Retina (tissue), 1 donor: Measurements from ENCODE around the gene RNASE12.
"Not testable (repeated sequence)": the region's sequence is repeated elsewhere in the genome, so short reads cannot be mapped to it uniquely, and the experiment has no call there.

ENCODE experiments used
- DNase-seq: peaks from one replicate; pipeline ENCODE4 v3.0.0-alpha.2; 2016

RNASE12 gene, protein sequence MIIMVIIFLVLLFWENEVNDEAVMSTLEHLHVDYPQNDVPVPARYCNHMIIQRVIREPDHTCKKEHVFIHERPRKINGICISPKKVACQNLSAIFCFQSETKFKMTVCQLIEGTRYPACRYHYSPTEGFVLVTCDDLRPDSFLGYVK

DNA sequence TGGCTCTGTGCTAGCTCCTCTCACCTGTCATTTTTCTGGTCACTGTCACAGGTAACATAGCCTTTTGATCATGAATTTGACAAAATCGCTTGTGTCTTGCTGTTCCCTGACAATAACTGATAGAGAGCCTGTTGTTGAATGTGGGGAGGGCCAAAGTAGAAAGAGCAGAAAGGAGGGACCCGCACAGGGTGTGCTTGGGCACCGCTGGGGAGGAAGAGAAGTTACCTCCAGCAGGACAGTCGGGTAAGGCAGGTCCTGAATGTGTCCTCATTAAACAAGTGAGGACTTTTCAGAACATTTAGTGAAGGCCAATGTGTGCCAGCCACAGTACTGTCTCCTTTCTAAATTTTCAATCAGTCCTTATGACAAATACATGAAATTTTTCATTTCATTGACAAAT lies at the start of gene RNASE12:
Gene RNASE12 (minus strand): TSS at position 142 of the 400 bp plus-strand sequence. CDS start 653 bp downstream, outside the sequence.
- DNase-seq = no peak

- DNase-seq = peak; percentile 82
These were observed 41.9 kb upstream of the RNASE12 start for GRCh38 chr14:20632831-20633691.

- no peak for DNase-seq
These were observed 41.3 kb upstream of the RNASE12 start for GRCh38 chr14:20632448-20632830.

DNA sequence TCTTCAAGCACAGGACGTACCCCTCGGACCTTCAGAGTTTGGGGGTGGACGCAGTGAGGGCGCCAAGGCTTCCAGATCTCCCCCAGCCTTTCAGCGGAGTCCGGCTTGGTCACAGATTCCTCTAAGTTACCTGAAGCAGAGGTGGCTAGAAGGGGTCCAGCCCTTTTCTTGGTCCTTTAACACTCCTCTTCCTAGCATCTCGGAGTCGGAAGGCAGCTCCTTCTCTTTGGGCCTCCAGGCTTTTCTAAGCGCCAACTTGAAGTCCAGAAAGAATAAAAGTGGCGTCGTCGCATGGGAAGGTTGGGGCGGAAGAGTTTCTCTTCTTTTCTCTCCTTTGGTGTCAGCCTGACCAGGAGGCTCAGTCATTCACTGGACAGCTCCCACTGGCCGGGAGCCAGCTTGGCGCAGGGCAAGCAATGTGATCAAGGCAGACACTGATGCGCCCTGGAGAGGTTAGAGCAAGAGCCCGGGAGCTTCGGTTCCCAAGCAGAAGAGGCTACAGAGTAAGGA lies 40.8 kb upstream of the RNASE12 start:
- peak; percentile 51 for DNase-seq

GRCh38 chr14:20631023-20631879 lies 40.1 kb upstream of the RNASE12 start:
- DNase-seq = no peak

GRCh38 chr14:20630340-20631022 lies 39.3 kb upstream of the RNASE12 start:
- DNase-seq = peak; percentile 65

- DNase-seq = no peak
These were observed 37.1 kb upstream of the RNASE12 start for GRCh38 chr14:20628063-20628854.

GRCh38 chr14:20627346-20628027 lies 36.3 kb upstream of the RNASE12 start:
- DNase-seq = no peak

DNA sequence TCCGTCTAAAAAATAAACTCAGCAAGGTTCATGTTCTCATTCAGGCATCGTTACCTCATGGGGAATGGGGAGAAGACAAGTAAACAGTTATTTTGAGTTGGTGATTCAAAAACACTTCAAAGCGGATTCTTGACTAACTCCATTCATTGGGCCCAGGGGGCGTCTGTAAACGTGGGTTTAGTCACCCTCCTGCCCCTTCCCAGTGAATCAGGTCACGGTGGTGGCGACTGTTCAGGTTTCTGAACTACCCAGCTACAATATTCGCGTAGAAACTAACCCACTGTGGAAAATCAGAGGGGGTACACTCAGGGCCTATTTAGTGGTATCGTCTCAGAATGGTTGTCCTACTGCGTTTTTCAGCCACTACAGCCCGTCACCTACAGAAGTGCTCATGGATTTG lies 35.1 kb upstream of the RNASE12 start:
- no peak for DNase-seq

- DNase-seq = peak; percentile 54
These were observed 33.4 kb upstream of the RNASE12 start for GRCh38 chr14:20624495-20625070.

DNA sequence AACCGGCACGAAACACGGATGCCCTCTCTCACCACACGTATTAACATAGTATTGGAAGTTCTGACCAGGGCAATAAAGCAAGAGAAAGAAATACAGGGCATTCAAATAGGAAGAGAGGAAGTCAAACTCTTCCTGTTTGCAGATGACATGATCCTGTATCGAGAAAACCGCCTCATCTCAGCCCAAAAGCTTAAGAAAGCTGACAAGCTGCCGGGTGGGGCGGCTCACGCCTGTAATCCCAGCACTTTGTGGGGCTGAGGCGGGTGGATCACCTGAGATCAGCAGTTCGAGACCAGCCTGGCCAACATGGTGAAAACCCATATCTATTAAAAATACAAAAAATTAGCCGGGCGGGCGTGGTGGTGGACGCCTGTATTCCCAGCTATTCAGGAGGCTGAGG lies 32.6 kb upstream of the RNASE12 start:
- no peak for DNase-seq

- no peak for DNase-seq
These were observed 31.7 kb upstream of the RNASE12 start for GRCh38 chr14:20622816-20623291.

DNA sequence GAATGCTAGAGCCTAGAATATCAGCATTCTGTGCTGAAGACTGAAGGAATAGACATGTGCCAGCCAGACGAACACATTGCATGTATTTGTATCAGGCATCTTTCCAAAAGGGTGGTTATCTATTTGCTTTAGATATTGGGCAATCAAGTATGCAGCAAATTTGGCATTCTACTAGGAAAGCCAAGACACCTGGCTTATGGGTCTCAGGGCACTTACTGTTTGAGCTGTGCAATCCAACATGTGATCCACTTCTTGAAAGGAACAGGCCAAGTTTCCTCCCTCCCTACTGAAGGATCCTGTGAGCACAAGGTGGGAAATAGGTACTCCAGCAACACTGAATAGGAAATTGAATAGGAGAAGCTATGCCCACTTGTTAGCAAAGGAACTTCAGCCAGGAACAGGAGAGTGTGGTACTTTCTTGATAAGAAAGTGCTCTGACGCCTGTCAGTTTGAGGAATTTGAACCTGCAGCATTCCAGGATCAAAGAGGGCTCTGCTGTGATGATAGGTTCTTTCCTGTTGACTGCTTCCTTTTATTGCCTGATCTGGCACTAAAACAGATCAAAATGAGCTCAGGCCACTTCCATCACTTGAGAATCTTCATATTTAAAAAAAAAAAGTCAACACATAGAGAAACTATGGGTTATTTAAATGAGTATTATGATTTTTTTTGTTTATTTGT lies 29.8 kb upstream of the RNASE12 start:
- no peak for DNase-seq

DNA sequence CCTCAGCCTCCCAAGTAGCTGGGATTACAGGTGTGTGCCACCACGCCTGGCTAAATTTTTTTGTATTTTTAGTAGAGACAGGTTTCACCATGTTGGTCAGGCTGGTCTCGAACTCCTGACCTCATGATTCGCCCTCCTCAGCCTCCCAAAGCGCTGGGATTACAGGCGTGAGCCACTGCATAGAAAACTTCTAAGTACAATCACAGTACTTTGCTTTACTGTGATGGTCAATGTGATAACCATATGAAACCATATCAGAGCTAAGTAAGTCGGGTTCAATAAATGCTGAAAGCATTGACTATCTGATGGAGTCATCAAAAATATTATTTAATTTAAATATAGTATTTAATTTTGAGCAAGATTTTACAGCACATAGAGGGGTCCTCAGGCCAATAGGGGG lies 28.5 kb upstream of the RNASE12 start:
- DNase-seq = not testable (repeated sequence)

DNA sequence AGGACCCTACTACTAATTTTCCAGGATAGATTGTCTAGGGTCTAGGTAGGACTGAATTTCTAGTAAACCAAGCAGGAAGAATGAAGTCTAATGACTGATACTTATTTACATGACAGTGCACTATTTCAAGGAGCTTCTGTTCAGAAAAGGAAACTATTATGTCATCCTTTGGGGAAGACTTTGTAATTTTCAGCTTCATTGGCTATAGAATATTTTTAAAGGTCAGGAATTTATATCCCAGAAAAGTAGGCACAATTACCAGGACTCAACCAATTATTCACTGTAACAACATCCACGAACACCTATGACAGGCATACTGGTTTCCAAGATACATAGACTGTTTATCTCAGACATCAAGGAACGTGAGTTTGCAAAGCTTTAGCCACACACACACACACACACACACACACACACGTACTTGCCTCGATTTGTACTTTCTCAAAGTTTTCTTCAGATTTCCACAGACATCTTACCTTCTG lies 27.1 kb upstream of the RNASE12 start:
- no peak for DNase-seq

GRCh38 chr14:20617138-20618003 lies 26.2 kb upstream of the RNASE12 start:
- DNase-seq = no peak

GRCh38 chr14:20615996-20616395 lies 24.8 kb upstream of the RNASE12 start:
- no peak for DNase-seq

GRCh38 chr14:20614038-20614840 lies 23.1 kb upstream of the RNASE12 start:
- no peak for DNase-seq
